Measurements from ENCODE around the gene HIVEP1.
"Not testable (repeated sequence)": the region's sequence is repeated elsewhere in the genome, so short reads cannot be mapped to it uniquely, and the experiment has no call there.

The HIVEP1 gene

GRCh38 chr6:12173181-12173580 lies 161.1 kb downstream of the HIVEP1 start:
- TF ChIP-seq CTCF (IDR thresholded peaks at IDR 0.05; ENCODE audit: low read depth, low read length): no peak

DNA sequence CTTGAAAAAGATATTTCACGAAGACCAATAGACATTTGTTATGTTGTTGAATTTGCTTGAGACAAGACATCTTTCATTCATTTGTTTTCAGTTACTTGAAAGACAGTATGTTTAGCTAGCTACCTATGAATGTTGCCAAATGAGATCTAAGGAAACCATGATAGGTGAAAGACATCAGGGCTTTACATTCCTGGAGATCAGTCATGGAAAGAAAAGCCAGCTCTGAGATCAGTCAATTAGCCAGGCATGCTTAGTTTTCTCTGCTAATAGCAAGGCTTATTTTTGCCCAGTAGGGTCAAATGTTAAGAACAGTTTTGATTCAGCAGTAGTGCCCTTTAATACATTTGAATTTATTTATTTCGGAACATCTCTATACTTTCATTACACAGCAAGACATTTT lies 161.5 kb downstream of the HIVEP1 start:
- TF ChIP-seq CTCF (IDR thresholded peaks at IDR 0.05; ENCODE audit: low read depth, low read length): no peak
- H3K4me3 ChIP-seq (ENCODE audit: low read depth, low read length): no peak overlapping the region

More at GRCh38 chr6:12173181-12173580, 161.1 kb downstream of the HIVEP1 start:
- no peak overlapping the region for H3K4me3 ChIP-seq (ENCODE audit: low read depth, low read length)

GRCh38 chr6:12174878-12175277 lies 162.8 kb downstream of the HIVEP1 start:
- no peak for TF ChIP-seq CTCF (IDR thresholded peaks at IDR 0.05; ENCODE audit: low read depth, low read length)
- no peak overlapping the region for H3K4me3 ChIP-seq (ENCODE audit: low read depth, low read length)

DNA sequence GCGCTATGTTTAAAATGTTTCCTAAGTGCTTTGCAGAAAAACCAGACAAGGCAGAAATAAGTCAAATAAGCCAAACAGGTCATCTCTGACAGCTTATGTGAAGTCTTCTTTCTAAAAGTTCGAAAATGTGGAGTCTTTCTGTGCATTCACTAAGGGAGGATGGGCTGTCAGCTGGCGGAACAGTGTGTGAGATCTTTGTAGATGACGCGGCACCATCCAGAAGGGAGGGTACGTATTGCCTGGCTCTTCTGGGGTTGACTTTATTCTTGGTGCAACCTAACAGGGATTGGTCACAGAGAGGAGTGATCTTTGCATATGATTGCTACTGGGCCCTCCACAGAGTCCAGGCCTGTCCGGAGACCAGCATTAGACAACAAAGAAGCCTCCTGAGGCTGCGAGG lies 163.5 kb downstream of the HIVEP1 start:
- no peak overlapping the region for H3K4me3 ChIP-seq (ENCODE audit: low read depth, low read length)
- TF ChIP-seq CTCF (IDR thresholded peaks at IDR 0.05; ENCODE audit: low read depth, low read length): no peak

DNA sequence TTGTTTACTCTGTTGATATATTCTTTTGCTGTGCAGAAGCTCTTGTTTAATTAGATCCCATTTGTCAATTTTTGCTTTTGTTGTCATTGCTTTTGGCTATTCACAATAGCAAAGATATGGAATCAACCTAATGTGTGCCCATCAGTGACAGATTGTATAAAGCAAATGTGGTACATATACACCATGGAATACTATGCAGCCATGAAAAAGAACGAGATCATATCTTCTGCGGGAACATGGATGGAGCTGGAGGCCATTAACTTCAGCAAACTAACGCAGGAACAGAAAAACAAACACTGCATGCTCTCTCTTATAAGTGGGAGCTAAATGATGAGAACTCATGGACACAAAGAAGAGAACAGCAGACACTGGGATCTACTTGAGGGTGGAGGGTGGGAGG lies 164.7 kb downstream of the HIVEP1 start:
- H3K4me3 ChIP-seq (ENCODE audit: low read depth, low read length): not testable (repeated sequence)

- no peak overlapping the region for H3K4me3 ChIP-seq (ENCODE audit: low read depth, low read length)
- TF ChIP-seq CTCF (IDR thresholded peaks at IDR 0.05; ENCODE audit: low read depth, low read length): no peak
Observed at GRCh38 chr6:12178521-12178920, 166.4 kb downstream of the HIVEP1 start.

- TF ChIP-seq CTCF (IDR thresholded peaks at IDR 0.05; ENCODE audit: low read depth, low read length): no peak
Observed at GRCh38 chr6:12181481-12181880, 169.4 kb downstream of the HIVEP1 start.

GRCh38 chr6:12182676-12183075 lies 170.6 kb downstream of the HIVEP1 start:
- no peak for TF ChIP-seq CTCF (IDR thresholded peaks at IDR 0.05; ENCODE audit: low read depth, low read length)
- no peak overlapping the region for H3K4me3 ChIP-seq (ENCODE audit: low read depth, low read length)

More at GRCh38 chr6:12181481-12181880, 169.4 kb downstream of the HIVEP1 start:
- no peak overlapping the region for H3K4me3 ChIP-seq (ENCODE audit: low read depth, low read length)

Data from WI38 (cell line).